ENCODE measurements around the gene IMMP2L.

Gene IMMP2L

DNA sequence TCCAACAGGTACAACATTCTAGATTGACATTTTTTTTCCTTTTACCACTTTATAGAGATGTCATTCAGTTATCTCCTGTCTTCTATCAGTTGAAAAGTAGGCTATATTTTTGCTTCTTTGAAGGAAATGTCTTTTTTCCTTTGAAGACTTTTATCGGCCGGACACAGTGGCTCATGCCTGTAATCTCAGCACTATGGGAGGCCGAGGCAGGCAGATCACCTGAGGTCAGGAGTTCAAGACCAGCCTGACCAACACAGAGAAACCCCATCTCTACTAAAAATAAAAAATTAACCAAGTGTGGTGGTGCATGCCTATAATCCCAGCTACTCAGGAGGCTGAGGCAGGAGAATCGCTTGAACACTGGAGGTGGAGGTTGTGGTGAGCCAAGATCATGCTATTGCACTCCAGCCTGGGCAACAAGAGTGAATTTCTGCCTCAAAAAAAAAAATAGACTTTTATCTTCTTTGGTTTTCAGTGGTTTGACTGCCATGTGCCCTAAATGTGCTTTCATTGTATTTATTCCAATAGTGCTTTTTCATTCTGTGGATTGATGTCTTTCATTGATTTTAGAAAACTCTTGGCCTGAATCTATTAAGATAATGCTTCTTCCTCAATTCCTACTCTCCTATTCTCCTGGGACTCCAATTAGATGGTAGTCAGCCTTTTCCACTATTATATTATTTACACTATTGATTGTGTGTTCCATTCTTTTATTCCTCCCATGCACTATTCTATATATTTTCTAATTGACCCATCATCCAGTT lies 84.6 kb downstream of the IMMP2L start:
- no peaks in the 10 kb centered on the region for H3K79me2 ChIP-seq (ENCODE audit: insufficient read depth, low read length)
- ATAC-seq (ENCODE audit: insufficient read depth, low read depth) = no peak
- no peak overlapping the region for H2AFZ ChIP-seq (ENCODE audit: low read depth, low read length)
- TF ChIP-seq EZH2 (IDR thresholded peaks at IDR 0.05; ENCODE audit: borderline replicate concordance, low read depth, low read length, severe bottlenecking) = no peak
- TF ChIP-seq, protein P1, sequence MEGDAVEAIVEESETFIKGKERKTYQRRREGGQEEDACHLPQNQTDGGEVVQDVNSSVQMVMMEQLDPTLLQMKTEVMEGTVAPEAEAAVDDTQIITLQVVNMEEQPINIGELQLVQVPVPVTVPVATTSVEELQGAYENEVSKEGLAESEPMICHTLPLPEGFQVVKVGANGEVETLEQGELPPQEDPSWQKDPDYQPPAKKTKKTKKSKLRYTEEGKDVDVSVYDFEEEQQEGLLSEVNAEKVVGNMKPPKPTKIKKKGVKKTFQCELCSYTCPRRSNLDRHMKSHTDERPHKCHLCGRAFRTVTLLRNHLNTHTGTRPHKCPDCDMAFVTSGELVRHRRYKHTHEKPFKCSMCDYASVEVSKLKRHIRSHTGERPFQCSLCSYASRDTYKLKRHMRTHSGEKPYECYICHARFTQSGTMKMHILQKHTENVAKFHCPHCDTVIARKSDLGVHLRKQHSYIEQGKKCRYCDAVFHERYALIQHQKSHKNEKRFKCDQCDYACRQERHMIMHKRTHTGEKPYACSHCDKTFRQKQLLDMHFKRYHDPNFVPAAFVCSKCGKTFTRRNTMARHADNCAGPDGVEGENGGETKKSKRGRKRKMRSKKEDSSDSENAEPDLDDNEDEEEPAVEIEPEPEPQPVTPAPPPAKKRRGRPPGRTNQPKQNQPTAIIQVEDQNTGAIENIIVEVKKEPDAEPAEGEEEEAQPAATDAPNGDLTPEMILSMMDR (IDR thresholded peaks at IDR 0.05; ENCODE audit: borderline replicate concordance, extremely low read depth, low read length, poor library complexity, severe bottlenecking) = no peak
- no peaks in the 10 kb centered on the region for H4K20me1 ChIP-seq (ENCODE audit: insufficient read depth, low read length)
- H3K4me2 ChIP-seq (ENCODE audit: insufficient read depth, low read length) = no peak overlapping the region
- H3K4me3 ChIP-seq (ENCODE audit: low read depth in 1 of 2, low read length in 2 of 2) = no peak overlapping the region
- H3K9ac ChIP-seq (ENCODE audit: low read depth, low read length) = no peak overlapping the region
- no peaks in the 10 kb centered on the region for H3K27me3 ChIP-seq (ENCODE audit: insufficient read depth, low read length, poor library complexity)
- no peak for DNase-seq
- H3K27ac ChIP-seq (ENCODE audit: low read length) = no peak overlapping the region
- no peaks in the 10 kb centered on the region for H3K36me3 ChIP-seq (ENCODE audit: insufficient read depth, low read length)
- no peaks in the 10 kb centered on the region for H3K4me1 ChIP-seq (ENCODE audit: insufficient read depth, low read length)
- H3K9me3 ChIP-seq (ENCODE audit: insufficient read depth, low read length, severe bottlenecking) = no peaks in the 10 kb centered on the region

DNA sequence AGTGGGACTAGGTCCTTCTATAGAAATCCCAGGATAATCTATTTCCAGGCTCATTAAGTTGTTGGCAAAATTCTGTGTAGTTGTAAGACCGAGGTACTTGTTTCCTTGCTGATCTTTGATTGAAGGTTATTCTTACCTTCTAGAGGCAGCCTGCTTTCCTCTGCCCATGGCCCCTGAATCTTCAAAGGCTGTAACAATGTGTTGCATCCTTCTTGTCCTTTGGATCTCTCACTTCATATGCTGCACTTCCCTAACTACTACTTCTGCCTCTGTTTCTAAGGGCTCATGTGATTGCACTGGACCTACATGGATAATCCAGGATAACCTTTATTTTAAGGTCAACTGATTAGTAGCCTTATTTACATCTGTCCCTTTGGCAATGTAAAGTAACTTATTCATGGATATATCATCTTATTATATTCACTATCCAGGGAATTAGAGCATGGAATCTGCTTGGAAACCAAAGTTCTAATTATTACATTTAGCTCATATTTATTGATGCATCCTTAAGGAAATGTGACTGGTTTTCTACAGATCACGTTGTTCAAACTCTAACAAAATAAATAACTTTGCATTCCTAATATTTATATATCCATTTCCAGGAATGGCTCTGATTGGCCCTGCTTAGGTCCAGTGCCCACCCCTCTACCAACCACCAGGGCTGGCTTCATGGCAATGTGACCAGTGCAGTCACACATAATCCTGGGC lies 85.6 kb downstream of the IMMP2L start:
- H3K27me3 ChIP-seq (ENCODE audit: insufficient read depth, low read length, poor library complexity) = no peaks in the 10 kb centered on the region
- no peaks in the 10 kb centered on the region for H3K9me3 ChIP-seq (ENCODE audit: insufficient read depth, low read length, severe bottlenecking)
- ATAC-seq (ENCODE audit: insufficient read depth, low read depth) = no peak
- H3K79me2 ChIP-seq (ENCODE audit: insufficient read depth, low read length) = no peaks in the 10 kb centered on the region
- H4K20me1 ChIP-seq (ENCODE audit: insufficient read depth, low read length) = no peaks in the 10 kb centered on the region
- H3K9ac ChIP-seq (ENCODE audit: low read depth, low read length) = no peak overlapping the region
- no peaks in the 10 kb centered on the region for H3K4me1 ChIP-seq (ENCODE audit: insufficient read depth, low read length)
- H2AFZ ChIP-seq (ENCODE audit: low read depth, low read length) = no peak overlapping the region
- H3K36me3 ChIP-seq (ENCODE audit: insufficient read depth, low read length) = no peaks in the 10 kb centered on the region
- no peak for DNase-seq
- no peak overlapping the region for H3K4me3 ChIP-seq (ENCODE audit: low read depth in 1 of 2, low read length in 2 of 2)
- H3K4me2 ChIP-seq (ENCODE audit: insufficient read depth, low read length) = no peak overlapping the region
- H3K27ac ChIP-seq (ENCODE audit: low read length) = no peak overlapping the region
- TF ChIP-seq, protein P1 (IDR thresholded peaks at IDR 0.05; ENCODE audit: borderline replicate concordance, extremely low read depth, low read length, poor library complexity, severe bottlenecking) = no peak
- TF ChIP-seq EZH2 (IDR thresholded peaks at IDR 0.05; ENCODE audit: borderline replicate concordance, low read depth, low read length, severe bottlenecking) = no peak

DNA sequence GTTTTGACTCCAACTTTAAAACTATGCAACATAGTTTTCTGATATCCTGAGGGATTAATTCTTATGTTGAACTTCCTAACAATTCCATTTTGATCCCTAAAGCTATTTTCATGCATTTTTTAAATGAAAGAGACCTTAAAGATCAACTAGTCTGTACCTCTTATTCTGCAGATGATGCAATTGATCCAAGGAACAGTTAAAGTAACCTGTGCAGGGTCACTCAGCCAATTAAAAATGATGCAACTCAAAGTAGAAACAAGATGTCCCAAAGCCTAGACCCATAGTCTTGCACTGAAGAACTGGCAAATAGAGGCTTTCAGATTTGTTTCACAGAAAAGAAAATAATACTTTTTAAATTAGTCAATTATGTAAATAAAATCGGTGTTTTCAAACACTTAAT lies 86.3 kb downstream of the IMMP2L start:
- Histone ChIP-seq H3K27me3 (ENCODE audit: insufficient read depth, low read length, poor library complexity) (no peaks in the 10 kb centered on the region), H2AFZ (ENCODE audit: low read depth, low read length) (no peak overlapping the region), H3K79me2 (ENCODE audit: insufficient read depth, low read length) (no peaks in the 10 kb centered on the region), H3K9me3 (ENCODE audit: insufficient read depth, low read length, severe bottlenecking) (no peaks in the 10 kb centered on the region), H3K4me3 (ENCODE audit: low read depth in 1 of 2, low read length in 2 of 2) (no peak overlapping the region), H3K36me3 (ENCODE audit: insufficient read depth, low read length) (no peaks in the 10 kb centered on the region), H4K20me1 (ENCODE audit: insufficient read depth, low read length) (no peaks in the 10 kb centered on the region), H3K4me2 (ENCODE audit: insufficient read depth, low read length) (no peak overlapping the region), H3K9ac (ENCODE audit: low read depth, low read length) (no peak overlapping the region), H3K27ac (ENCODE audit: low read length) (no peak overlapping the region), H3K4me1 (ENCODE audit: insufficient read depth, low read length) (no peaks in the 10 kb centered on the region)
- ATAC-seq (ENCODE audit: insufficient read depth, low read depth) (no peak), DNase-seq (no peak)
- TF ChIP-seq, protein P1 (IDR thresholded peaks at IDR 0.05; ENCODE audit: borderline replicate concordance, extremely low read depth, low read length, poor library complexity, severe bottlenecking) = no peak
- TF ChIP-seq EZH2 (IDR thresholded peaks at IDR 0.05; ENCODE audit: borderline replicate concordance, low read depth, low read length, severe bottlenecking) = no peak
